ENCODE measurements around the gene AHSA1. TPM values are rescaled to one million over a fixed set of nuclear protein-coding genes. Genes with fewer than 3 reads are reported as not detected.

AHSA1 gene
- polyA plus RNA-seq, 4 donors, result 166 to 222 (median 203) TPM

- DNase-seq (ENCODE audit: low read depth in 4 of 4, low spot score in 3 of 4), result no peak
Observed at GRCh38 chr14:77507762-77508161, 49.9 kb downstream of the AHSA1 start.

- no peak for DNase-seq (ENCODE audit: low read depth in 4 of 4, low spot score in 3 of 4)
Observed at GRCh38 chr14:77508249-77508648, 50.4 kb downstream of the AHSA1 start.

GRCh38 chr14:77508876-77509275 lies 51.0 kb downstream of the AHSA1 start:
- no peak for DNase-seq (ENCODE audit: low read depth in 4 of 4, low spot score in 3 of 4)

- no peak for DNase-seq (ENCODE audit: low read depth in 4 of 4, low spot score in 3 of 4)
Observed at GRCh38 chr14:77509366-77509765, 51.5 kb downstream of the AHSA1 start.

- DNase-seq (ENCODE audit: low read depth in 4 of 4, low spot score in 3 of 4), result no peak
Observed at GRCh38 chr14:77511486-77512162, 53.7 kb downstream of the AHSA1 start.

- DNase-seq (ENCODE audit: low read depth in 4 of 4, low spot score in 3 of 4), result no peak
Observed at GRCh38 chr14:77516126-77516525, 58.2 kb downstream of the AHSA1 start.

Other genes with a start within 250 kb of the AHSA1 start
- gene NGB, start 186.9 kb upstream of the AHSA1 start, polyA plus RNA-seq (ENCODE audit: insufficient read length in 4 of 4), result under 1 TPM in 1 of 4 donors, not detected in 3; 0.07 TPM
- 10 to 100 TPM; 32.8 to 52.3 (median 42.2) TPM for gene POMT2, start 137.2 kb upstream of the AHSA1 start, polyA plus RNA-seq (ENCODE audit: insufficient read length in 4 of 4)
- gene GSTZ1, start 137.1 kb upstream of the AHSA1 start, polyA plus RNA-seq (ENCODE audit: insufficient read length in 4 of 4), result 10 to 100 TPM; 16.3 to 30.5 (median 25.0) TPM
- 10 to 100 TPM; 11.1 to 24.4 (median 22.4) TPM for gene TMED8, start 81.0 kb upstream of the AHSA1 start, polyA plus RNA-seq (ENCODE audit: insufficient read length in 4 of 4)
- gene SAMD15, start 80.7 kb upstream of the AHSA1 start, polyA plus RNA-seq (ENCODE audit: insufficient read length in 4 of 4), result 10 to 100 TPM in 1 of 4 donors, 1 to 10 TPM in 3; 1.5 to 10.4 (median 9.6) TPM
- gene NOXRED1, start 34.6 kb upstream of the AHSA1 start, polyA plus RNA-seq (ENCODE audit: insufficient read length in 4 of 4), result 1 to 10 TPM in 3 of 4 donors, under 1 TPM in 1; 0.96 to 3.7 (median 2.7) TPM
- 10 to 100 TPM; 25.0 to 34.6 (median 30.6) TPM for gene VIPAS39, start 492 bp upstream of the AHSA1 start, polyA plus RNA-seq (ENCODE audit: insufficient read length in 4 of 4)
- gene ISM2, start 40.7 kb downstream of the AHSA1 start, polyA plus RNA-seq (ENCODE audit: insufficient read length in 4 of 4), result 1 to 10 TPM in 3 of 4 donors, under 1 TPM in 1; 0.74 to 3.2 (median 1.2) TPM
- gene SPTLC2, start 158.5 kb downstream of the AHSA1 start, polyA plus RNA-seq (ENCODE audit: insufficient read length in 4 of 4), result 10 to 100 TPM; 35.2 to 72.9 (median 69.2) TPM
- gene ALKBH1, start 249.9 kb downstream of the AHSA1 start, polyA plus RNA-seq (ENCODE audit: insufficient read length in 4 of 4), result 10 to 100 TPM; 11.3 to 17.5 (median 16.5) TPM